Psoas muscle (tissue), 8 donors: Measurements from ENCODE around the gene ALG8. TPM values are rescaled to one million over a fixed set of nuclear protein-coding genes. Genes with fewer than 3 reads are reported as not detected.

ENCODE experiments used
- ATAC-seq, 4 donors: fragments of 200-7000 bp; cut with Tn5 transposase; one replicate each; pipeline ENCODE4 v1.9.1; 2020; ENCODE audit warnings: moderate library complexity in 3 of 4, mild to moderate bottlenecking in 2 of 4
- DNase-seq, 2 donors: peaks; one replicate each; pipeline ENCODE4 v3.0.0-alpha.2; 2020
- H3K27ac ChIP-seq: fragments of 200-600 bp; one replicate; pipeline ENCODE4 v1.8.0; 2022
- H3K27me3 ChIP-seq, 3 donors: fragments of 200-600 bp in 1 of 3; one replicate each; pipeline versions ENCODE4 v1.6.1 to v1.8.0; 2013 to 2022; ENCODE audit warnings: low read length in 2 of 3, mild to moderate bottlenecking in 2 of 3, moderate library complexity in 1 of 3; ENCODE audit not compliant: insufficient read depth in 3 of 3
- H3K36me3 ChIP-seq, 2 donors: fragments of 200-600 bp in 1 of 2; one replicate each; pipeline versions ENCODE4 v1.6.1 to v1.8.0; 2013 to 2022; ENCODE audit warnings: low read depth in 1 of 2, mild to moderate bottlenecking in 1 of 2, moderate library complexity in 1 of 2; ENCODE audit not compliant: insufficient read depth in 1 of 2
- H3K4me1 ChIP-seq: fragments of 200-600 bp; one replicate; pipeline ENCODE4 v1.8.0; 2022
- H3K4me3 ChIP-seq: fragments of 200-600 bp; one replicate; pipeline ENCODE4 v1.8.0; 2022; ENCODE audit warnings: mild to moderate bottlenecking
- H3K9me3 ChIP-seq: fragments of 200-600 bp; one replicate; pipeline ENCODE4 v1.8.0; 2022
- CTCF ChIP-seq: fragments of 200-600 bp; IDR thresholded peaks from one replicate; pipeline ENCODE4 v1.8.0; 2022; ENCODE audit warnings: antibody characterized with exemption
- WGBS, 3 donors: extraction: QIAGEN DNeasy Blood & Tissue Kit; methylation state at CpG; one replicate each; pipeline versions ENCODE4 v1.1.6 to v1.1.7; 2013; 5-methylcytosine and 5-hydroxymethylcytosine counted together
- intact Hi-C, 2 donors: fragments of 100-400 bp; cut with DNase I; formaldehyde crosslinking; loops; one replicate each; pipeline versions ENCODE4 v1.11.0 to v1.14.2; 2022
- polyA plus RNA-seq, 3 donors: library from polyadenylated mRNA; stranded (reverse); fragments of 200-250 nt; gene quantifications; one replicate each; pipeline ENCODE4 v1.2.3, GENCODE V29; 2013
- total RNA-seq, 4 donors: library from RNA; stranded (reverse); fragmentation: NEBNext Ultra II Directional in 2 of 4; extraction: Animal tissue kit (Norgen Biotek cat#: 25700) in 2 of 4; gene quantifications; one replicate each; pipeline versions ENCODE4 v1.2.1 to v1.2.4, GENCODE V29; 2021 to 2023
- donor health status: healthy with polysubstance abuse.
- donor health status: DM: no; HTN: no; CAD: no; lungs with moderate emphysema.
- donor health status: Bipolar disorder and iron deficiency.
- donor health status: healthy.
- donor health status: DM: yes; HTN: yes; CAD: no.
- donor health status: DM: no; HTN: no; CAD: no.
- donor health status: DM: no; HTN: no; CAD: no.
- donor health status: DM: yes; HTN: yes; CAD: no.

ALG8 gene
- total and polyA plus RNA-seq, 7 donors, result 9.1 to 15.7 (median 11.4) TPM

GRCh38 chr11:78050964-78051831 lies 88.2 kb downstream of the ALG8 start:
- intact Hi-C loops, result no loop called here
- no peak for DNase-seq
- 81 to 83% (median 82%) methylated on average over 6 of the region's 6 CpGs for WGBS, 3 donors

More at GRCh38 chr11:78050964-78051831, 88.2 kb downstream of the ALG8 start:
- H3K9me3 ChIP-seq, result no peaks in the 10 kb centered on the region
- TF ChIP-seq CTCF, result no peak
- no peaks in the 10 kb centered on the region for H3K4me1 ChIP-seq
- H3K36me3 ChIP-seq, result no peaks in the 10 kb centered on the region
- no peaks in the 10 kb centered on the region for H3K27me3 ChIP-seq
- no peak overlapping the region for H3K27ac ChIP-seq
- no peak overlapping the region for H3K4me3 ChIP-seq
- no peak for ATAC-seq

Other genes with a start within 250 kb of the ALG8 start
- gene INTS4, start 145.0 kb downstream of the ALG8 start, total RNA-seq, result 10 to 100 TPM; 12.1 to 18.6 (median 14.6) TPM
- gene INTS4, start 145.0 kb downstream of the ALG8 start, polyA plus RNA-seq, result 10 to 100 TPM; 10.1 to 15.1 (median 12.6) TPM
- gene KCTD14, start 116.3 kb downstream of the ALG8 start, total RNA-seq, result under 1 TPM in 2 of 4 donors, not detected in 2; 0.18 to 0.32 TPM
- under 1 TPM; 0.12 to 0.27 (median 0.18) TPM for gene KCTD14, start 116.3 kb downstream of the ALG8 start, polyA plus RNA-seq
- 1 to 10 TPM in 2 of 4 donors, under 1 TPM in 2; 0.24 to 5.6 (median 1.6) TPM for gene THRSP, start 75.8 kb downstream of the ALG8 start, total RNA-seq
- 1 to 10 TPM in 2 of 3 donors, under 1 TPM in 1; 0.61 to 7.2 (median 2.2) TPM for gene THRSP, start 75.8 kb downstream of the ALG8 start, polyA plus RNA-seq
- gene NDUFC2, start 59.8 kb downstream of the ALG8 start, total RNA-seq, result 100 to 1,000 TPM; 223 to 309 (median 252) TPM
- 100 to 1,000 TPM; 224 to 350 (median 264) TPM for gene NDUFC2, start 59.8 kb downstream of the ALG8 start, polyA plus RNA-seq
- gene KCTD21, start 49.0 kb upstream of the ALG8 start, total RNA-seq, result 1 to 10 TPM; 4.7 to 7.0 (median 5.8) TPM
- 10 to 100 TPM in 1 of 3 donors, 1 to 10 TPM in 2; 4.8 to 10.3 (median 5.0) TPM for gene KCTD21, start 49.0 kb upstream of the ALG8 start, polyA plus RNA-seq
- 1 to 10 TPM; 2.0 to 4.4 (median 3.5) TPM for gene USP35, start 49.3 kb upstream of the ALG8 start, total RNA-seq
- 1 to 10 TPM; 1.3 to 7.1 (median 2.2) TPM for gene USP35, start 49.3 kb upstream of the ALG8 start, polyA plus RNA-seq